Measurements from ENCODE around the gene C3orf52. TPM values are rescaled to one million over a fixed set of nuclear protein-coding genes. Genes with fewer than 3 reads are reported as not detected.
"Not testable (repeated sequence)": the region's sequence is repeated elsewhere in the genome, so short reads cannot be mapped to it uniquely, and the experiment has no call there.

C3orf52 gene
- total and polyA plus RNA-seq, 10 of the 15 experiments (the other 5 are each of a cell fraction or from before 2014, with no cell fraction given), result 0.15 to 1.9 (median 0.73) TPM

DNA sequence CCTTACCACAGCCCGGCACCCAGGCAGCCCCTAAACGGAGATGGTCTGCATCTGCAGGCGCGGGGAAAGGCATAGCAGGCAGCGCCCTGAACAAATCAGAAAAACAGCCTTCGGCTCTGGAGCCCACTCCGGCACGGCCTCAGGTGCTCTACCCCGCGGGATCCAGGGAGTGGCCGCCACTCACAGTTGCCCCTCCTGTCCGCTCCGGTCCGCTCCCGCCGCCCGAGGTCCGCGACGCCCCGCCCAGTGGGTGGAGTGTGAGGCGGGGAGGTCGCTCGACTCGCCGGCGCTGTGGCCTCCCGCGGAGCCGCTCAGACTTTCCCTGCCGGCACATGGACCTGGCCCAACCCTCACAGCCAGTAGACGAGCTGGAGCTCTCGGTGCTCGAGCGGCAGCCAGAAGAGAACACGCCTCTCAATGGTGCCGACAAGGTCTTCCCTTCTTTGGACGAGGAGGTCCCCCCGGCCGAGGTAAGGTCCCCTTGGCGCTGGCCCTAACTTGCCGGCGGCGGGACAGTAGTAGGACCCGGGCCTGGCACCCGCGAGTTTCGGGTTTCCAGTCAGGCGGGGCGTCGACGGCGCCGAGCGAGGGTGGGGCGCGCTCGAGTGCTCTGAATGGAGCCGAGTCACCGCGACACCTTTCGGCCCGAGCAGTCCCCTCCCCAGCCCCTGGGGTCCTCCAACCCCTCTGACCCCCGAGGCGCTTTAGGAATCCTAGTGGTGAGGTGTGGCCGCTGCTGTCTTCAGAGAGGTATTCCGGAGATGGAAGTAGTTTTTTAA is at the start of gene C3orf52 (continued):
- TF ChIP-seq NR2C2 (IDR thresholded peaks at IDR 0.05; ENCODE audit: borderline replicate concordance, control insufficient read depth, insufficient read length, low read depth), result no peak

DNA sequence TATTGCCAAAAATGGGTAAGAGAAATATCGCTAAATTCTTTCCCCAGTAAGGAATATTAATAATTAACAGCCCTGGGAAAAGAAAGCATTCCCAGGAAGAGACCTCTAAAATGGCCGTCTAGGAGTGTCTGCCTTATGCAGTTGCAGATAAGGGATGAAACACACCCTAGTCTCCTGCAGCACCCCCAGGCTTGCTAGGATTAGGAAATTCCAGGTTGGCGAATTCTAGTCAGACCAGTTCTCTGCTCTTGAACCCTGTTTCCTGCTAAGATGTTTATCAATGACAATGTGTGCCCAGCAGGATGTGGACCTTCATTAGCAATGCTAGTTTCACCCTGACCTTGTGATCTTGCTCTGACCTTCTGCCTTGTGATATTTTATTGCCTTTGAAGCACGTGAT is 49.0 kb upstream of the C3orf52 start:
- BruUV-seq (replicated peaks); H3K4me2 ChIP-seq (ENCODE audit: control insufficient read depth, insufficient read depth); CTCF ChIA-PET; SMC1A ChIA-PET (ENCODE audit: uncharacterized antibody, unreplicated experiment); FAIRE-seq; ATAC-seq; POLR2A ChIA-PET; H3K4me3 ChIP-seq; RAD21 ChIA-PET (ENCODE audit: unreplicated experiment); H3K36me3 ChIP-seq (ENCODE audit: control insufficient read depth in 2 of 2, insufficient read depth in 2 of 2, low read length in 1 of 2); H3K9me3 ChIP-seq (replicated peaks; ENCODE audit: control insufficient read depth, insufficient read depth, low read length); H3K27ac ChIP-seq (ENCODE audit: control insufficient read depth, insufficient read depth); H3K9ac ChIP-seq (ENCODE audit: control insufficient read depth, insufficient read depth, low read length); H3K4me1 ChIP-seq (ENCODE audit: control insufficient read depth, insufficient read depth, low read length); H4K20me1 ChIP-seq (ENCODE audit: control insufficient read depth, insufficient read depth); in situ Hi-C loops (cut with MboI); intact Hi-C loops (cut with micrococcal nuclease; ENCODE audit: unreplicated experiment); H3K79me2 ChIP-seq (ENCODE audit: control insufficient read depth, insufficient read depth, low read length); H3K27me3 ChIP-seq (replicated peaks in 1 of 2; ENCODE audit: control insufficient read depth in 2 of 2, insufficient read depth in 2 of 2, low read length in 1 of 2); H2AFZ ChIP-seq (ENCODE audit: control insufficient read depth, low read depth, low read length); DNase-seq (ENCODE audit: low read depth, low spot score): not testable (repeated sequence)
- WGBS (ENCODE audit: insufficient coverage, insufficient replicate concordance, low lambda C conversion rate, missing lambda C conversion rate), result 26% methylated on average over 4 of the region's 4 CpGs

DNA sequence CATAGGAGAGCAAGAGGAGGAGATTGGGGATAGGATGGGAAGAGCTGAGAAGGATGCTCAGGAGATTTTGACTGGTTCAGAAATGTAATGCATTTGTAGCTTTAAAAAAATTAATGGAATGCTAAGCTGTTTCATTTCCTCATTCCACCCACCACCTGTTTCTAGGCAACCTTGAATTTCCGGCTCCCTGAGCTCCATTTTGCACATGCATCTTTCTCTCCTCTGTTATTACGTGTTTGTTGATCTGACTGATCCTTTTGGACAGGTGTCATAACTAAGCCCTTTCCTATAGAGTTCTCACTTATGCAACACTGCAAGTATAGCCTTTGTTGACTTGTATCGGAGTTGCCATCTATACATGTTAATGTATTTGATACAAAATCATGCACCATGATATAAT is 47.3 kb upstream of the C3orf52 start:
- WGBS (ENCODE audit: insufficient coverage, insufficient replicate concordance, low lambda C conversion rate, missing lambda C conversion rate), result 28% methylated on average over 3 of the region's 3 CpGs
- CTCF ChIA-PET, result interaction anchor here (0.6 to 4.4 kb wide), 15 partner anchors 11 to 322 kb away, joined by 3 to 59 read pairs (median 4); no protein-coding TSS in a partner anchor
- in situ Hi-C loops (cut with MboI) (no loop called here), intact Hi-C loops (cut with micrococcal nuclease; ENCODE audit: unreplicated experiment) (no loop called here)
- TF ChIP-seq SPI1 (IDR thresholded peaks at IDR 0.05; ENCODE audit: borderline replicate concordance, insufficient read depth, low read depth, low read length) (peak; percentile 84), POU2F2 (IDR thresholded peaks at IDR 0.05; ENCODE audit: borderline replicate concordance, low read depth, low read length) (no peak), IKZF2 (IDR thresholded peaks at IDR 0.05) (0 out of 4 replicates have a peak, but pooled peaks of 1 of the 2 experiments have one; percentile 18)
- H3K4me2 ChIP-seq (ENCODE audit: control insufficient read depth, insufficient read depth), result no peak overlapping the region
- SMC1A ChIA-PET (ENCODE audit: uncharacterized antibody, unreplicated experiment), result interaction anchor here (0.7 to 4.1 kb wide), 17 partner anchors 10 to 322 kb away, joined by 3 to 23 read pairs (median 4); partner anchors contain the start of gene ABHD10
- no peaks in the 10 kb centered on the region for H4K20me1 ChIP-seq (ENCODE audit: control insufficient read depth, insufficient read depth)
- no peak overlapping the region for H3K4me3 ChIP-seq
- H3K9ac ChIP-seq (ENCODE audit: control insufficient read depth, insufficient read depth, low read length), result no peak overlapping the region
- BruUV-seq (replicated peaks), result no TSS peak
- ATAC-seq (peak; percentile 72), FAIRE-seq (peak; percentile 47), DNase-seq (ENCODE audit: low read depth, low spot score) (peak; percentile 25)
- H3K27ac ChIP-seq (ENCODE audit: control insufficient read depth, insufficient read depth), result no peak overlapping the region
- RAD21 ChIA-PET (ENCODE audit: unreplicated experiment), result interaction anchor here (0.9 to 3.4 kb wide), 6 partner anchors 23 to 369 kb away, joined by 3 to 25 read pairs (median 6); partner anchors contain the start of gene ABHD10
- no peaks in the 10 kb centered on the region for H3K79me2 ChIP-seq (ENCODE audit: control insufficient read depth, insufficient read depth, low read length)
- H3K27me3 ChIP-seq (replicated peaks in 1 of 2; ENCODE audit: control insufficient read depth in 2 of 2, insufficient read depth in 2 of 2, low read length in 1 of 2), result no peaks in the 10 kb centered on the region
- H3K36me3 ChIP-seq (ENCODE audit: control insufficient read depth in 2 of 2, insufficient read depth in 2 of 2, low read length in 1 of 2), result no peaks in the 10 kb centered on the region
- no peak overlapping the region for H2AFZ ChIP-seq (ENCODE audit: control insufficient read depth, low read depth, low read length)
- POLR2A ChIA-PET, result interaction anchor here (1.5 kb wide), 1 partner anchor 60 kb away, joined by 8 read pairs; the partner anchor contains the start of gene ABHD10
- no peaks in the 10 kb centered on the region for H3K9me3 ChIP-seq (replicated peaks; ENCODE audit: control insufficient read depth, insufficient read depth, low read length)
- no peaks in the 10 kb centered on the region for H3K4me1 ChIP-seq (ENCODE audit: control insufficient read depth, insufficient read depth, low read length)
